Vagina (tissue), 2 donors: Measurements from ENCODE around the gene SCAMP4. TPM values are rescaled to one million over a fixed set of nuclear protein-coding genes. Genes with fewer than 3 reads are reported as not detected.
"Not testable (repeated sequence)": the region's sequence is repeated elsewhere in the genome, so short reads cannot be mapped to it uniquely, and the experiment has no call there.

Source experiments
- DNase-seq, 2 donors: peaks; one replicate each; pipeline ENCODE4 v3.0.0-alpha.2; 2017; ENCODE audit errors: extremely low spot score in 2 of 2
- H3K27ac ChIP-seq: fragments of 200-600 bp; sonication (generic); one replicate; pipeline ENCODE4 v1.5.1; 2019
- H3K27me3 ChIP-seq: fragments of 200-600 bp; sonication (generic); one replicate; pipeline ENCODE4 v1.5.1; 2019
- H3K36me3 ChIP-seq, 2 donors: fragments of 200-600 bp; sonication (generic); one replicate each; pipeline ENCODE4 v1.5.1; 2017 to 2019
- H3K4me1 ChIP-seq: fragments of 200-600 bp; sonication (generic); one replicate; pipeline ENCODE4 v1.5.1; 2019
- H3K4me3 ChIP-seq, 2 donors: fragments of 200-600 bp; sonication (generic); 1 replicate in 1 of 2; 2 replicates in 1 of 2; pipeline ENCODE4 v1.5.1; 2016 to 2019
- H3K9me3 ChIP-seq: fragments of 200-600 bp; sonication (generic); one replicate; pipeline ENCODE4 v1.5.1; 2019
- CTCF ChIP-seq, 3 experiments: fragments of 450-650 bp in 2 of 3; fragments of 200-600 bp in 1 of 3; sonication (generic) in 1 of 3; IDR thresholded peaks; one replicate each; pipeline ENCODE4 v1.5.1; 2017 to 2019; ENCODE audit warnings: antibody characterized with exemption in 3 of 3, mild to moderate bottlenecking in 2 of 3, moderate library complexity in 2 of 3
- POLR2A ChIP-seq, 2 donors: fragments of 450-650 bp; IDR thresholded peaks; one replicate each; pipeline ENCODE4 v1.6.1; 2017; ENCODE audit warnings: antibody characterized with exemption in 2 of 2, mild to moderate bottlenecking in 2 of 2, moderate library complexity in 2 of 2
- POLR2AphosphoS5 ChIP-seq, 2 donors: sonication (generic); formaldehyde crosslinking; IDR thresholded peaks; one replicate each; pipeline ENCODE4 v1.9.0; 2017; ENCODE audit warnings: antibody characterized with exemption in 2 of 2, mild to moderate bottlenecking in 2 of 2, low read depth in 1 of 2; ENCODE audit not compliant: insufficient read depth in 1 of 2
- intact Hi-C: fragments of 100-400 bp; cut with DNase I; formaldehyde crosslinking; loops from one replicate; pipeline ENCODE4 v1.15.1; 2023
- total RNA-seq: library from RNA; depleted of rRNA; stranded (reverse); fragments of >200 nt; gene quantifications from one replicate; pipeline ENCODE4 v1.2.3, GENCODE V29; 2016

The SCAMP4 gene
- total RNA-seq, 1 donor from 2014 or later = 51.3 TPM

GRCh38 chr19:1884291-1884718 lies 20.9 kb upstream of the SCAMP4 start:
- TF ChIP-seq POLR2A (IDR thresholded peaks at IDR 0.05) (no peak), CTCF (IDR thresholded peaks at IDR 0.05) (no peak), POLR2AphosphoS5 (IDR thresholded peaks at IDR 0.05; ENCODE audit: insufficient read depth in 1 of 2, low read depth in 1 of 2) (no peak)
- H3K4me1 ChIP-seq = peaks cover 51% of the 10 kb centered on the region
- H3K4me3 ChIP-seq = peak overlapping the region; percentile 96 to 98
- intact Hi-C loops = no loop called here
- no peaks in the 10 kb centered on the region for H3K36me3 ChIP-seq
- no peaks in the 10 kb centered on the region for H3K27me3 ChIP-seq
- no peaks in the 10 kb centered on the region for H3K9me3 ChIP-seq
- DNase-seq = peak in 1 of 2 donors; percentile 87
- peak overlapping the region; percentile 86 for H3K27ac ChIP-seq

- no peak for TF ChIP-seq POLR2AphosphoS5 (IDR thresholded peaks at IDR 0.05; ENCODE audit: insufficient read depth in 1 of 2, low read depth in 1 of 2)
- TF ChIP-seq POLR2A (IDR thresholded peaks at IDR 0.05) = no peak
- TF ChIP-seq CTCF (IDR thresholded peaks at IDR 0.05) = no peak
- Histone ChIP-seq H3K36me3 (no peaks in the 10 kb centered on the region), H3K4me1 (peaks cover 50% of the 10 kb centered on the region), H3K27ac (peak overlapping the region; percentile 86), H3K9me3 (no peaks in the 10 kb centered on the region), H3K27me3 (no peaks in the 10 kb centered on the region), H3K4me3 (peak overlapping the region; percentile 96 to 98)
- DNase-seq = peak in 1 of 2 donors; percentile 96
- intact Hi-C loops = no loop called here
These were observed 20.4 kb upstream of the SCAMP4 start for GRCh38 chr19:1884719-1885334.

DNA sequence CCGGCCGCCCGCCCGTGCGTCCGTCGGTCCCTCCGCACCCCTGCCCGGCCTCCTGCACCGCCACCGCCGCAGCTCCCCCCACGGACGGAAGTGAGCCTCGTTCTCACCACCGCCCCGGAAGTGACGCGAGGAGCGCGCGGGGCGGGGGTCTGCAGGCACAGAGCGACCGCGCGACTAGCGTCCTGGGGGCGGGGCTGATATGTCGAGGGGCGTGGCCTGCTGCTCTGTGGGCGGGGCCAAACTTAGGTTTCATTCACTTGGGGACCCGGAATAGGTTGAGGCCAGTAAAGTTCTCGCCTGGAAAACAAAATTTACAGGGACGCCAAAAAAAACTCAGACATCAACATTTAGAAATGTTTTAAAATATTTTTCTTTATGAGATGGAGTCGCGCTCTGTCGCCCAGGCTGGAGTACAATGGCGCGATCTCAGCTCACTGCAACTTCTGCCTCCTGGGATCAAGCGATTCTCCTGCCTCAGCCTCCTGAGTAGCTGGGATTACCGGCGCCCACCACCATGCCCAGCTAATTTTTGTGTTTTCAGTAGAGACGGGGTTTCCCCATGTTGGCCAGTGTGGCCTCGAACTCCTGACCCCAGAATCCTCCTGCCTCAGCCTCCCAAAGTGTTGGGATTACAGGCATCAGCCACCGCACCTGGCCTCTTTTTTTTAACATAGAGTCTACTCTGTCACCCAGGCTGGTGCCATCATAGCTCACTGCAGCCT lies 19.6 kb upstream of the SCAMP4 start, which contains the start of gene ABHD17A:
TSS of gene ABHD17A (minus strand) at position 99 of the 722 bp plus-strand sequence. CDS start 3,930 bp downstream, outside the sequence.
- peak in 1 of 2 donors; percentile 96 for DNase-seq
- H3K36me3 ChIP-seq, H3K9me3 ChIP-seq, H3K27me3 ChIP-seq, intact Hi-C loops: not testable (repeated sequence)
- Histone ChIP-seq H3K4me3 (peak within 1 kb of the TSS; percentile 96 to 98), H3K27ac (peak within 1 kb of the TSS; percentile 86), H3K4me1 (peaks cover 42% of the 10 kb centered on the region)
- peak; percentile 80 to 82 for TF ChIP-seq POLR2AphosphoS5 (IDR thresholded peaks at IDR 0.05; ENCODE audit: insufficient read depth in 1 of 2, low read depth in 1 of 2)
- TF ChIP-seq POLR2A (IDR thresholded peaks at IDR 0.05) = peak in 1 of 2 donors; percentile 72

DNA sequence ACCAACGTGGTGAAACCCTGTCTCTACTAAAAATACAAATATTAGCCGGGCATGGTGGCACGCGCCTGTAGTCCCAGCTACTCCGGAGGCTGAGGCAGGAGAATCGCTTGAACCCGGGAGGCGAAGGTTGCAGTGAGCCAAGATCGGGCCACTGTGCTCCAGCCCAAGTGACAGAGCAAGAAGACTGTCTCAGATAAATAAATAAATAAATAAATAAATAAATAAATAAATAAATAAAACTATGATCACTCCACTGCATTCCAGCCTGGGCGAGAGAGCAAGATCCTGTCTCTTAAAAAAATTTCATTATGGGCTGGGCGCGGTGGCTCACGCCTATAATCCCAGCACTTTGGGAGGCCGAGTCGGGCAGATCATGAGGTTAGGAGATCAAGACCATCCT lies 18.8 kb upstream of the SCAMP4 start:
- H3K4me1 ChIP-seq = peaks cover 35% of the 10 kb centered on the region
- H3K27me3 ChIP-seq, H3K9me3 ChIP-seq, DNase-seq, H3K27ac ChIP-seq, intact Hi-C loops, H3K36me3 ChIP-seq, H3K4me3 ChIP-seq: not testable (repeated sequence)

- TF ChIP-seq POLR2A (IDR thresholded peaks at IDR 0.05) (no peak), CTCF (IDR thresholded peaks at IDR 0.05) (no peak), POLR2AphosphoS5 (IDR thresholded peaks at IDR 0.05; ENCODE audit: insufficient read depth in 1 of 2, low read depth in 1 of 2) (no peak)
- intact Hi-C loops = no loop called here
- H3K4me3 ChIP-seq = no peak overlapping the region
- H3K4me1 ChIP-seq = peaks cover 15% of the 10 kb centered on the region
- no peaks in the 10 kb centered on the region for H3K27me3 ChIP-seq
- H3K27ac ChIP-seq = no peak overlapping the region
- DNase-seq = no peak
- no peaks in the 10 kb centered on the region for H3K9me3 ChIP-seq
- no peaks in the 10 kb centered on the region for H3K36me3 ChIP-seq
These were observed 16.8 kb upstream of the SCAMP4 start for GRCh38 chr19:1888385-1888784.

DNA sequence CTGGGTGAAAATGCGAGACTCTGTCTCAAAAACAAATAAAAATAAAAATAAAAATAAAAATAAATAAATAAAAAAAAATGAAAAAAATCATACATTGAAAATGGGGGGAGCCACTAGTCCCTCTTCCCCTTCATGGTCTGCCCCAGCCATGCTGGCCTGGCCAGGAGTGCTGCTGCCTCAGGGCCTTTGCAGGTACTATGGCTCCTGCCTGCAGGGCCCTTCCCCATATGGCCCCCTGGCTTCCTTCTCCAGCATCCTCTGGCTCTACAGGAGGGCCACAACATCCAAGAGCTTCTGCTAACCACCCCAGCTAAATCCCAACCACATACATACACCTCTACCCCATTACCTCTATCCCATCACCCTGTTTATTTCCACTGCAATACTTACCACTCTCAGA lies 15.3 kb upstream of the SCAMP4 start:
- Histone ChIP-seq H3K4me1 (peaks cover under 1% of the 10 kb centered on the region), H3K9me3 (no peaks in the 10 kb centered on the region), H3K4me3 (no peak overlapping the region), H3K27ac (no peak overlapping the region), H3K36me3 (no peaks in the 10 kb centered on the region), H3K27me3 (no peaks in the 10 kb centered on the region)
- intact Hi-C loops = no loop called here
- no peak for TF ChIP-seq CTCF (IDR thresholded peaks at IDR 0.05)
- no peak for TF ChIP-seq POLR2A (IDR thresholded peaks at IDR 0.05)
- DNase-seq = no peak
